IPS-18c (cell line): ENCODE measurements around the gene PGS1.

Source experiments
- H3K4me3 ChIP-seq: 2 replicates; pipeline ENCODE4 v1.7.0; 2013; ENCODE audit warnings: low read depth, mild to moderate bottlenecking, low read length, moderate library complexity; ENCODE audit not compliant: insufficient read depth
- H3K9me3 ChIP-seq: one replicate; pipeline ENCODE4 v1.6.1; 2013; ENCODE audit warnings: mild to moderate bottlenecking, low read length, moderate library complexity; ENCODE audit not compliant: control insufficient read depth, insufficient read depth

Gene PGS1

GRCh38 chr17:78359321-78359996 is 19.0 kb upstream of the PGS1 start:
- Histone ChIP-seq H3K9me3 (peaks cover 2% of the 10 kb centered on the region), H3K4me3 (peak overlapping the region; percentile 80)

DNA sequence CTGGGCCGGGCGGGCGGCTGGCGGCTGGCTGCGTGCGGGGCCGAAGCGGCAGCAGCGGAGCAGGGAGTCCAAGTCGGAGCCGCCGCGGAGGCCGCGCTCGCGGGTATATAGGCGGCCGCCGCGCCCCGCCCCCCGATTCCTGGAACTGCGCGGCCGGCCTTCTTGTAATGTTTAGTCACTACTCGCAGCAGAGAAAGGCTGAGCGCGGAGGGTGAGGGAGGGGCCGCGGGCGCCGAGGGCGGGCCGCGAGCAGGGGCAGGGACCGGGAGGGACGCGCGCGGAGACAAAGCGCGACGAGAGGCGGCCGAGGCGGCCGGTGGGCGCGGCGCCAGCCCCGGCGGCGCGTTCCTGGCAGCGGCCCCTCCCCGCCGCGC is 18.5 kb upstream of the PGS1 start, which contains the start of gene SOCS3:
SOCS3 (minus strand) TSS at position 81 of the 374 bp plus-strand sequence. CDS start 982 bp downstream, outside the sequence.
- H3K9me3 ChIP-seq = peaks cover 2% of the 10 kb centered on the region
- H3K4me3 ChIP-seq = peak within 1 kb of the TSS; percentile 80

GRCh38 chr17:78360371-78361224 is 17.9 kb upstream of the PGS1 start:
- Histone ChIP-seq H3K4me3 (peak overlapping the region; percentile 65), H3K9me3 (peaks cover 2% of the 10 kb centered on the region)

DNA sequence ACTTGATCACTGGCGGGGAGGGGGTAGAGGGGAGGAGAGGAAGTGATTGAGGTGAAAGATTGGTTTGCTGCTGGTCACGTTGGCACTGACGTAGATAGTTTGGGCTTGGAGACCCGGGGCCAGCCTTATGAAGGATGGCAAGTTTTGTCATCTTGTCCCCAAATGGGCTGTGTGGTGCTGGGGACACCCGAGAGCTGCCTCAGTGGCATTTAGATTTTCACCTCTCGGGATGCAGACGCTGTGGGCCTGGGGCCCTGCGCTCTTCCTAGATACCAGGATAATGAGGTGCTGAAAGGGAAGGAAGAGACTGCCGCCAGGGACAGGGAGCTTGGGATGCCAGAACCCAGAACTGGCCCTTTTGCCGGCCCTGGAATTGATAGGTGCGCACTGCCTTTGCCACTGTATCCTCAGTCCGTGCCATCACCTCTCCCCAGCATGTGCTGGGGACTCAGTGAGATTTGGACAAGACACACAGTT is 17.2 kb upstream of the PGS1 start:
- Histone ChIP-seq H3K4me3 (no peak overlapping the region), H3K9me3 (peaks cover 2% of the 10 kb centered on the region)

GRCh38 chr17:78362232-78362631 is 16.2 kb upstream of the PGS1 start:
- Histone ChIP-seq H3K4me3 (no peak overlapping the region), H3K9me3 (peaks cover 2% of the 10 kb centered on the region)

GRCh38 chr17:78362671-78363070 is 15.8 kb upstream of the PGS1 start:
- Histone ChIP-seq H3K9me3 (peaks cover 2% of the 10 kb centered on the region), H3K4me3 (no peak overlapping the region)

DNA sequence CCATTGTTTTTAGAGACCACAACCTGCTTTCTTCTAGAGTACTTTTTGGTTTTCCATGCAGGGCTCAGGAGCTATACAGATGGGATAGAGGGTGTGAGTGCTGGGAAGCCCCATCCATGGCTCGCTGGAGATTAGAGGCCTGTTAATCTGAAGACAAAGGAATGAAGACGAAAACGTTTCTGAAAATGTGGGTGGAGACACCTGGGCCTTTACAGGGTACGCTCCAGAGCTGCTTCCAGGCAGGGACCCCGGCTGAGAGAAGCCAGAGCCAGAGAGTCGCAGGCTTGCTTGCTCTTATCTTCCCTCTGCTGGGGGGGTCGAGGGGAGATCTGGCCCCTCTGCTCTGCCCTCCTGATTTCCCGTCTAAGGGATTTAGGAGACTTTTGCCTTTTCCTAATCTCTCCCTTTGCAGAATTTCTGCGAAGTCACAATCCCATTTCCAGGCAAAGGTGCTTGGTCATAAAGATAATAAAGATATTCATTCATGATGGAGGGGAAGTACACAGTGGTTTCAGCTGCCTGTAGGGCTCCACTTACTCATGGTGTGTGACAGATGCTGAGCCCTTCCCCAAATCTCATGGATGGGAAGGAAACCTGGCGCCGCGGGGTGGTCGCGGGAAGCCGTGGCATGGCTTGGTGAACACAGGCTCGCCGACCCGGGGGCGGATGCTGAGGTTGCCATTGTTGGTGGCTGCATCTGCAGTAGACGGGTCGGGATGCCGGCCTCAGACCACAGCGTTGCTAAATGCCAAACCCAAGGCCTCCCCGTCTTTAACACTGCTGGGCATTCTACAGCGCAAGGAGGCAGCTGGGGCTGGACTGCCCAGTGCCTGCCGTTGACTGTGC is 13.8 kb upstream of the PGS1 start:
- H3K4me3 ChIP-seq = peak overlapping the region; percentile 20; the same call in 1 of the 2 replicates

DNA sequence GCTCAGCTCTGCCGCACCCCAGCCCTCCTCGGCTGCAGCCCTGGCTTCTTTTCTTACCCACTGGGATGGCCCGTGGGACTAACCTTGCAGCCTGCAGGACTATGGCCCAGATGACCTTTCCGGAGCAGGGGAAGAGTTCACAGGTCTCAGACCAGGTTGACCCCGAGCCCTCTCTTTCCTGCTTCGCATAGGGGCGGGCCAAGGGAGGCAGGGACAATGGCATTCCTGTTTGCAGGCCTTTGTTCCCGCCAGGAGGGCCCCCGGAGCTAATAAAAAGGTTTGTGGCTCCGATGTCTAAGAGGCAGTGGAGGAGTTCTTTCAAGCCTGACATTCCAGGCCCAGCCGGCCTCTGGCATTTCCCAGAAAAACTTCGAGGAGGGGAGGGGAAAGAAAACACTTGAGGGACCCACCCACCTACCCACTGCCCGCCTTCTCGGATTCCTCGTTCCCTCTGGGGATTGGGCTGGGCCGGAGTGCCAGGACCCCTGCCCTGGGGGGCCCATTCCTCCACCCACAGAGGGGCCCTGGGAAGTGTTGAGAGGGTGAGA is 12.8 kb upstream of the PGS1 start:
- Histone ChIP-seq H3K9me3 (no peaks in the 10 kb centered on the region), H3K4me3 (no peak overlapping the region)

More for the DNA sequence above, 13.8 kb upstream of the PGS1 start:
- peaks cover 2% of the 10 kb centered on the region for H3K9me3 ChIP-seq

GRCh38 chr17:78366109-78366848 is 12.2 kb upstream of the PGS1 start:
- Histone ChIP-seq H3K4me3 (no peak overlapping the region), H3K9me3 (no peaks in the 10 kb centered on the region)

DNA sequence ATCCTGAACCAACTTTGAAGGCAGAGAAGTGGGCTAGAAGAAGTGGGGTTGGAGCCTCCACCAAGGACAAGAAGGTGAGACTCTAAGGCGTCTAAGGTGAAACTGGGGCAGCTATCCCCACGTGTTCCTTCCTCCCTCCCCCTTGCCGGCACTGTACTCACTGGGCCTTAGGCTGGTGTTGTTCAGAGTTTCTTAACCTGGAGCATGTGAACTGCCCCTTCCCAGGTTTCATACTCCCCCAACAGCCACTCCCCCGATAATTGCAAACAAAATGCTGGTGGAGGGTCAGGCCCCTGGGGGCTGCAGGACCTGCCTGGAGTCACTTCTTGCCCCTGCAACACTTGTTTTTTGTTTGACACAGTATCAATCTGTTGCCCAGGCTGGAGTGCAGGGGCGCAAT is 11.3 kb upstream of the PGS1 start:
- H3K9me3 ChIP-seq = no peaks in the 10 kb centered on the region

DNA sequence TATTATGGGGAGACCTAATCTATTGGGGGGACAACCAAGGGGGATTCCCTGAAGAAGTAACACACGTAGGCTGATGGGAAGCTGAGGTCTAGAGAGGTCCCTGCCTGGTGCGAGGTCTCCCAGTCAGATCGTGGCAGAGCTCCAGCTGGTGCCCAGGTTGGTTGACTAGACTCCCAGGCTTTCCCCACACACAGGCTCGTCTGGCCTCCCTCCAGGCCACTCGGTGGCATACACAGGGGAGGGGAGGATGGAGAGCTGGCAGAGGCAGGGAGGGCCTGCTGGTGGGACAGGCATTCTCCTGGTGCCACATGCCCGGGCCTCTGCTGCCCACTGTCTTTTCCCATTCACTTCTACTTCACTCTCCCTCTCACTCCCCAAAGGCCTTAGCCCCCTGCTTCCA is 10.1 kb upstream of the PGS1 start:
- H3K9me3 ChIP-seq = no peaks in the 10 kb centered on the region
- no peak overlapping the region for H3K4me3 ChIP-seq

More for the DNA sequence above, 11.3 kb upstream of the PGS1 start:
- no peak overlapping the region for H3K4me3 ChIP-seq

- no peak overlapping the region for H3K4me3 ChIP-seq
- H3K9me3 ChIP-seq = no peaks in the 10 kb centered on the region
These were observed 9.5 kb upstream of the PGS1 start for GRCh38 chr17:78368854-78369495.

DNA sequence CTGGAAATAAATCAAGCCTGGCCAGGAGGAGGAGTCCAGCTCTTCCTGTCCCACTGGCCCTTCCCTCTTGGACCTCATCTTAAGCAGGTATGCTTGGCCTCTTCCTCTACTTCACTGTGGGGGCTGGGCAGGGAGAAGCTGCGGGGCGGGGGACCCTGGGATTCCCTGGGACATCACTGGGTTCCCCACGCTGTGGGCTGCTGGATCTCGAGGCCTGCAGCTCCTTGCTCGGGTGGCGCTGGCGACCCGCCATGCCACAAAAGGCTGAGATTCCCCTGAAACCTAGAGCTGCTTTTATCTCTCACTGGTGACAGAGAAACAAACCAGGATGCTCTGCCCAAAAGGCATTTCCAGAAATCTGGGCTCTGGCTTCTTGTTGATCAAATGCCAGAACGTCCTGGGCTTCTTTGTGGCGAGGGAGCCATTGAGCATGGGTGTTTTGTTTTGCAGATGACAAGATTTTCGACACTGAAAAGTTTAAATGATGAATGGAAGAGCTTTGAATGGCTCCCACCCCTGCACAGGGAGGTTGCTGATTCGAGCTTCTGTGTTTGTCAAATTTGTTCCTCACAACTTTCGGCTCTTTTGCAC is 8.6 kb upstream of the PGS1 start:
- no peak overlapping the region for H3K4me3 ChIP-seq
- H3K9me3 ChIP-seq = no peaks in the 10 kb centered on the region

- Histone ChIP-seq H3K9me3 (no peaks in the 10 kb centered on the region), H3K4me3 (no peak overlapping the region)
These were observed 7.4 kb upstream of the PGS1 start for GRCh38 chr17:78371056-78371455.

GRCh38 chr17:78372841-78373240 is 5.6 kb upstream of the PGS1 start:
- H3K4me3 ChIP-seq = no peak overlapping the region

GRCh38 chr17:78374189-78374588 is 4.3 kb upstream of the PGS1 start:
- Histone ChIP-seq H3K4me3 (no peak overlapping the region), H3K9me3 (no peaks in the 10 kb centered on the region)

More at GRCh38 chr17:78372841-78373240, 5.6 kb upstream of the PGS1 start:
- no peaks in the 10 kb centered on the region for H3K9me3 ChIP-seq
